Left renal pelvis (tissue), 4 donors: ENCODE measurements around the gene ADAM8. TPM values are rescaled to one million over a fixed set of nuclear protein-coding genes. Genes with fewer than 3 reads are reported as not detected.

Source experiments
- DNase-seq, 4 donors: peaks; one replicate each; pipeline ENCODE4 v3.0.0-alpha.2; 2013; ENCODE audit warnings: low read depth in 4 of 4, low spot score in 3 of 4
- polyA plus RNA-seq, 4 donors: library from polyadenylated mRNA; unstranded; fragments of 120-200 nt; gene quantifications; one replicate each; pipeline ENCODE4 v1.2.1, GENCODE V29; 2013; ENCODE audit not compliant: insufficient read length in 4 of 4

Gene ADAM8
- polyA plus RNA-seq, 4 donors: 0.99 to 5.0 (median 2.1) TPM

DNA sequence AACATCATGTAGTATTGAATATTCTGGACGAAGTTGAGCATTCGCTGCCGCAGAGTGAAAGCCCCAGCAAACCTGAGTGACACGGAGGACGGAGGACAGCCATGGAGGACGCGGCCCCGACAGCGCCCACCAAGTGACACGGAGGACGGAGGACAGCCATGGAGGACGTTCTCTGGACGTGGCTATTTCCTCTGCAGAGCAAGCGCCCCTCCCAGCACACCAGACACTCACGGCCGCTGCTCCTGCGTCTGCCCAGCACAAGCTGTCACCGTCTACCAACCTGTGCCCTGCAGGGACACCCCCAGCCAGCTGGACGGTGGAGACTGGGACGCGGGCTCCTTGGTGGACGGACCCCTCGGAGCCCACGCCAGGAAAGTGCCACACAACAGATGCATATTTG is 7.3 kb upstream of the ADAM8 start:
- DNase-seq: no peak

DNA sequence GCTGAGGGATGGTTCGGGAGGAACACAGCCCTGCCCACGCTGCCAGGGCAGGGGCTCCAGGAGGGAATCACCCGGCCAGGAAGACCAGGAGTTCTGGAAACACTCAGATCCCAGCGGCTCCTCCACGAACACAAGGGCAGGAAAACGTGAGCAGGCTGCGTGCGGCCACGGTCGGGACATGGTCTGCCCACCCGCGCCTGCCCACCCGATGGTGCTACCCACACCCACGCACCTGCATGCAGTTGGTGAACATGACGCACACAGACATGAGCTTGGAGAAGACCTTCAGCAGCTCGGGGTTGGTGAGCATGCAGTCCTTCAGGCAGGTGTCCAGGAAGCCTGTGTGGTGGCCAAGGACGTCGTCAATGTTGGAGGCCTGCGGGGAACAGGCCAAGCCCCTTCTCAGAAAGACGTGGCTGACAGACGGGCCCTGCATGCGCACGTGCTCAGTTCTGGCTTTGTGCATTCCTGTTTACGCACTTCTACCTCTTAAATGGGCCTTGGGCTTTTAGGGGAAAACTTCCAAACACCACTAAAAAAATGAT is 6.2 kb upstream of the ADAM8 start:
- no peak for DNase-seq

DNA sequence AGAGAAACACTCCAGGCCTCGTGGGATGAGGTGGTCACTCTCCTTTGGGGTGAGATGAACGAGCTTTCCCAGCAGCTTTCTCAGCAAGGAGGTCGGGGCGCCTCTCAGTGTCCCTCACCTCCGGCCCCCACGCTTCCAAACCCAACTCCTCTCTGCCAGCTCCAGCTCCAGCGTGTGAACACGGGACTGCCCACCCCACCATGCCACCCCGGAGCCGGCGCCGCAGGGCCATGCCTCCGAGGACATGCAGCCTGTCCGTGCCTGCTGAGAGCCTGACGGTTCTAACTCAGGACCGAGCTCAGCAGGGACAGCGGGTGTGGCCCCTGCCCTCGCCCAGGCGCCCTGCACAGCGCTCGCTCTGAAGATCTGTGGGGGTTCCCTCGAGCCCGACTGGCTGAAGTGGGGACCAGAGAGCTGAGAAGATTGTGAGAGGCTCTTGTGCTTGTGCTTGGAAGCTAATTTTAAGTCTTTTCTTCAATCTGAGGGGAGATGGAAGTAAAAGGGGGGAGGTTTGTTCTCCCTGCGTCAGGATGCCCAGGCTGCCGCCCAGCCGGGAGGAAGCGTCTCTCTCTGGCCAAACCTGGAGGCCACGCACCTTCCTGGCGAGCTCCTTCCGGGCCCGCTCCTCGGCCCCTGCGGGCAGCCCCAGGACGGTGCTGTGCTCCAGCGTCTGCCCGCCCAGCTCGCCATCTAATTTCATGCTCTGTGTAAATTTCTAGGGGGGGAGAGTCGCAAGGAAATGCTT is 5.1 kb upstream of the ADAM8 start:
- no peak for DNase-seq

DNA sequence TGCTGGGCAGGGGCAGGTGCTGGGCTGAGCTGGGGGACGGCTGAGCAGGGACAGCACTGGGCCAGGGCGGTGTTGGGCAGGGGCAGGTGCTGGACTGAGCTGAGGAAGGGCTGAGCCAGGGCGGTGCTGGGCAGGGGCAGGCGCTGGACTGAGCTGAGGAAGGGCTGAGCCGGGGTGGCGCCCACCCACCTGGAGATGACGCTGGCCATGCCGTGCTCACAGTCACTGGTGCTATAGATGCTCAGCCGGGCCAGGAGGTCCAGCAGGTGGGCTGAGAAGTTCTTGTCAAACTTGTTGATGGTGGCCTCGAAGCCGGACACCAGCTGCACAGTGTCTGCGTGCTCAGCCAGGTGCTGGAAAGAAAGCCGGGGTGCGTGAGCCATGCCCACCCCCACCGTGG is 4.4 kb upstream of the ADAM8 start:
- no peak for DNase-seq

DNA sequence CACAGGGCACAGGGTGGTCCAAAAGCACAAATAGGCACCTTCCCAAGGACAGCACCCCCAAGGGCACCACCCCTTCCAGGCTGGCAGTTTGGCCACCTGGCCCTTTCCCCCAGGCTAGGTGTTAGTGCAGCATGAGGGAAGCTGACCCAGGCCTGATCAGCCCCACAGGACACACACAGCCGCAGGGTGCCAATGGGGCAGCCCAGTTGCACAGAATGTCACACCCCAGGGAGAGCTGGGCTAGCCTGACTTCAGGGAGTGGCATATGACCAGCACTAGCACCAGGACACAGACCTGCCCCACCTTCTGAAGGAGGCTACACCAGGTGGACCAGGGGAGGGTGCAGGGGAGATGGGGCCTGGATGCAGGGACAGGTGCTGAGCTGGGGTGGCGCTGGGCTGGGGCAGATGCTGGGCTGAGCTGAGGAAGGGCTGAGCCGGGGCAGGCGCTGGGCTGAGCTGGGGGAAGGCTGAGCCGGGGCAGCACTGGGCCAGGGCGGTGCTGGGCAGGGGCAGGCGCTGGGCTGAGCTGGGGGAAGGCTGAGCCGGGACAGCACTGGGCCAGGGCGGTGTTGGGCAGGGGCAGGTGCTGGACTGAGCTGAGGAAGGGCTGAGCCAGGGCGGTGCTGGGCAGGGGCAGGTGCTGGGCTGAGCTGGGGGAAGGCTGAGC is 3.9 kb upstream of the ADAM8 start:
- no peak for DNase-seq

DNA sequence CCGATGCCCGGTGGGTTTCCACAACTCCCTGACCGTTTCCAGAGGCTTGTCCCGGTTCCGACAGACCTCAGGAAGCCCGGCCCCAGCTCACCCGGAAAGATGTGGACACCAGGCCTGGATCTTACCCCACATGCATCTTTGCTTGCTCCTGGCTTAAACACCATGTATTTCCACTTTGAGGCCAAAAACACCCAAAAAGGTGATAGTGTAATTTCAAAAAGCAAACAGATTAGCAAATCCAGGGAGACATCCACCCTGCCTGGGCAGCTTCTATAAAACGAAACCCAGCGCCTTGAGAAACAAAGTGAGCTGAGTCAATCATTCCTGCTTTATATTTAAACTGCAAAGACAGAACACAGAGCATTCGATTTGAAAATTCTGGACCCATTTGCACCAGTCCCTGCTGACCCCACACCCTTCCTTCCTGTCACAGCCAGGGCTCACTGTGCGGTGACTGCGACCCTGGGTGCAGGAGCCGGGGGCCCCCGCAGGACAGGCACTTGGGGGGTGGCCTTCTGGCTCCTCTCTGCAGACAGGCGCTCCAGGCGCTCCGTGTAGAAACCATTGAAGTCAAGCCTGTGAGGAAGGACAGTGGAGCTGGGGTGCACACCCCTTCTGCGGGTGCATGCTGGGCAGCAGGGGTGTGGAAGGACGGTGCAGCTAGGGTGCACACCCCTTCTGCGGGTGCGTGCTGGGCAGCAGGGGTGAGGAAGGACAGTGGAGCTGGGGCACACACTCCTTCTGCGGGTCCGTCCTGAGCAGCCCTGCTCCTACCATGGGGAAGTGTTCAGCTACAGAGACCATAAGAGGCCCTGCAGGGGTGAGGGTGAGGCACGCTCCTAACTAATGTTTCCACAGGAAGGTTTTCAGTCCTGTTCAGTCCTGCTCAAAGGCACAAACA is 2.9 kb upstream of the ADAM8 start:
- no peak for DNase-seq

DNA sequence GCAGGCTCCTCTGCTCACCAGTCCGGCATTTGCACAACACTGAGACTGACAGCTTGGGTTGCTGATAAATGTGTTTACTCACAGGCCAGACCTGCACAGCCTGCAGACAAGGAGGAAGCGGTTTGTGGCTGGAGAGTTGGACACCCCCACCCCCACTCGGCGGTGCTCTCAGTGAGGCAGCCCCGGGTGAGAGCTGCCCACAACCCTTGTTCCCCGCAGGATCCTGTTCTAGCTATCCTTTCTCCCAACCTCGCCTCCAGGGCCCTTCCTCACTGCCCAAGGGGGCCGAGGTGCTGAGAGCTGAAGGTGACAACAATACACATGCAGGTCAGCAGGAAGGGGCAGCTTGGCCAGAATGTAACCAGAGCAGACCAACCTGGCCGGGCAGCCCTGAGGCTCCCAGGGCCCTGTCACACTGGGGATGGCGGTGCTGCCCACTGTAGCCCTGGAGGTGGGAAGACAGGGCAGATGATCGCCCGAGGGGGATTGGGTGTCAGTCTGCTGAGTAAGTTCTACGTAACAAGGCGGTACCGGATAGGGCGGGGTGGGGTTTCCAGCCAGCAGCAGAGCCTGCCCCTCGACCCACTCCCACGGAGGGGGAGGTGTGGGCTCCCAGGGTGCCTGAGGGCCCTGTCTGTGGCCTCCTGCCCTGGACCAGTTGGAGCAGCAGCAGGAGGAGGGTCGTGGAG is 2.1 kb upstream of the ADAM8 start:
- no peak for DNase-seq

DNA sequence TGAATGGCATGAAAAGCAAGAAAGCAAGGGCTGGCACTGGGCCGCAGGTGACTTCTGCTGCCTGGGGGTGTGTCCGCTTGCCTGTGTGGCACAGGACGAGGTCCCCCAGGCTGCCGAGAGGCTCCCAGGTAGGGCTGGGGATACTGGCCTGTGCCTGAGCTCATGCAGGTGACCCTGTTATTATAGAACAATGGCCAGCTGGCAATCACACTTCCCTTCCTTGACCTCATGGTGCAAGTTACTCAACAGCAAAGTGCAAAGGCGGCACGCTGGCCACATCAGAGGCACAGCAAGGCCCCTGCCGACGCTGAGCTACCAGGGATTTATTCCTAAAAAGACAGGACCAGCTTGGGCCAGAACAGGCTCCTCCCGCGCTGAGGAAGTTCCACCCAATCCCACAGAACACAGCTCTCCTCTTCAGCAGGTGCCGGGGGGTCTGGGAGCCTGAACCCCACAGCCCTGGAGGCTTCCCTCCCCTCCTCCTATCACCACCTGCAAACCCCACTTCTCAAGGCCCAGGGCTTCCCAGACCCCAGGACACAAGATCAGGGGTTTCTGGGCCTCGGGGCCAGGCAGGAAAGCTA is 1.4 kb upstream of the ADAM8 start:
- no peak for DNase-seq

DNA sequence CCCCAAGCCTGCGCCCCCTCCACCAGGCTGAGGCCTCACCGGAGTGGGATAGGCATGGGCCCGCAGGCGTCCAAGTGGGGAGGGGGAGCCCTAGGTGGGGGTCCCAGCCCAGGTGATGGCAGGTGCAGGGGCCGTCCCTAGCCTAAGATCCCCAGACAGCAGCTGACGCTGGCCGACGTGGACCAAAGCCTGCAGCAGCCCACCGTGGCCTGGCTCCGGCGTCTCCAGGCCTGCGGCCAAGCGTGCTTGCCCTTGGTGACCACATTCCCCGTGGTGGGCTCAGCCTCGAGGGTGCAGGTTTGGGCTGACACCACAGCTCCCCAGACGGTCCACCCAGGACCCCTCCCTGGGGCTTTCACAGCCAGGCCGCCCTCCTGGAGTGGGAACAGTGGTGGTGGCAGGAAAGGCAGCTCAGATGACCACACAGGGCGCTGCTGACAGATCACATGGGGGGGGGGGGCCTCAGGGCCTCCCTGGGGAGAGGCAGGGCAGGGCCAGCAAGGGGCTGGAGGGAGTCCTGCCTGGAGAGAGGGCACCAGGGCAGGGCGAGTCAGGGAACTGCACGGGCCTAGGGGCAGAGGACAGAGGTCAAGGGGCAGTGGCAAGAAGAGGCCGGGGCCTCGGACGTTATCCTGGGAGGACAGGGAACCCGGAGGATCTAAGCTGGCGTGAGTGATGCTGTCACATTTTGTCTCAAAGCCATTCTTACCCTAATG is 767 bp upstream of the ADAM8 start:
- no peak for DNase-seq

DNA sequence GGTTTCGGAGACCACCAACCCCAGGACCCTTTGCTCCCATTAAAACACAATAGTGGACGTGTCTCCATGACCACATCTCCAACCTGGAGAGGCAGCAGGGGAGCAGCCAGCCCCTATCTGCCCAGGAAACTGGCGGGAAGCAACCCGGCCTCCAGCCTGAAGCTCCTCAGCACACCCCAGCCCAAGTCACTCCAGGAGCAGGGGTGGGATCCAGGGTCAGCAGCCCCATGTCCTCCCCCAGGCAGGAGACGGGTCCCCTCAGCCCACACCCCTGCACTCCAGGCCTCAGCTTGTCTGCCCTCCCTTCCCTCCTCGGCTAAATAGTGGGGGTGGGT is 601 bp downstream of the ADAM8 start:
- no peak for DNase-seq

DNA sequence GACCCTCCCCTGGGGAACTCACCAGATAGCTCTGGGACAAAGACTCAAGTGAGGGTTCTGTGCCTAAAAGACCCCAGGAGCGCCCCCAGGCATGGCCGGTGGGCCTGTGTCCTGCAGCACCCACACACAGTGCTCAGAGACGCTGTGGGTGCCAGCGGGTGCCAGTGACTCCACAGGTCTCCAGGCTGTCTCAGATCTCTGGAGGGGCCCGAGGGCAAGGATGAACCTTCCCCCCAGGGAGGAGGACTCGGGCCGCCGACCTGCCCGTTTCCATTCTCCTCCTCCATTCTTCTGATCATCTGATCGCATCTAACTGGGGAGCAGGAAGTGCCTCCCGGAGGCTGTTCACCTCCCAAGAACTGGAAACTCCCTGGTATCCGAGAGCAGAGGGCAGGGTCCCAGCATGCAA is 980 bp downstream of the ADAM8 start:
- DNase-seq: no peak

DNA sequence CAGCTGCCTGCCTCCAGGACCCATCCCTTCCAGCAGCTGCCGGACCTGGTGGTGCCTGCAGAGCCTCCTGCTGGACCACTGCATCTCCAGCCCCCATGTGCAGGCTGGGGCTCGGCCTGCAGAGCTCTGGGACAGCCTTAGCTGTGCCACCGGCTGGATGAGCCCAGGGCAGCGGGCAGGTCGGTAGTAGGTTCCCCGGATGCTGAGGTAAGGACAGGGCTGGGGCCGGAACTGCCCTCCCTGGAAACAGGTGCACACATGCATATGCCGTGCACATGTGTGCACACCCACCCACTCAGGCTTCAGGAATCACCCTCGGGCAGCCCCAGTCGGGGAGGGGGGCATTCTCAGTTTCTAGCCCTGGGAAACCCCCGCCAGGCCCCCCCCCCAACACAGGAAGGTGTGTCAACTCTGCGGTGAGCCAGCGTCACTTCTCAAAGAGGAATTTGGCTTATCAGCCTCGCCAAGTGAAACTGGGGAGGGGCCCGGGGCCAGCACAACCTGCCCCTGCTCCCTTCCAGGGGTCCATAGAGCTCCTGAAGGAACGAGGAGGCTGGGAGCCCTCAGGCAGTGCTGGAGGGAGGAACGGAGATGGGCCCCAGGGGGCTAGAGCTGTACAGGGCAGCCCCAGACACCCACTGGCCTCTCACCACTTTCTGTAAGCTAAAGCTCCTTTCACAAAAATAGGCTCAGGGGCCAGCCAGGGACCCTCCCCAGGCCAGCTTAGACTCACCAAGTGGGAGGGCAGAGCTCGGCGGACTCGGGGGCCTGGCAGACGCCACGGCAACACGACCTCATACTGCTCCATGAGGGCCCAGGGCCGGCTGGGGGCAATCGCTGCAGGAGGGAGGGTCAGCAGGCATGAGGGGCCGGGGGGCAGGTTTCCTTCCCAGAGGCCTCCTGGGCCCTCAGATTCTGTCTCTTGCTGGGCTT is 1.7 kb downstream of the ADAM8 start:
- no peak for DNase-seq

DNA sequence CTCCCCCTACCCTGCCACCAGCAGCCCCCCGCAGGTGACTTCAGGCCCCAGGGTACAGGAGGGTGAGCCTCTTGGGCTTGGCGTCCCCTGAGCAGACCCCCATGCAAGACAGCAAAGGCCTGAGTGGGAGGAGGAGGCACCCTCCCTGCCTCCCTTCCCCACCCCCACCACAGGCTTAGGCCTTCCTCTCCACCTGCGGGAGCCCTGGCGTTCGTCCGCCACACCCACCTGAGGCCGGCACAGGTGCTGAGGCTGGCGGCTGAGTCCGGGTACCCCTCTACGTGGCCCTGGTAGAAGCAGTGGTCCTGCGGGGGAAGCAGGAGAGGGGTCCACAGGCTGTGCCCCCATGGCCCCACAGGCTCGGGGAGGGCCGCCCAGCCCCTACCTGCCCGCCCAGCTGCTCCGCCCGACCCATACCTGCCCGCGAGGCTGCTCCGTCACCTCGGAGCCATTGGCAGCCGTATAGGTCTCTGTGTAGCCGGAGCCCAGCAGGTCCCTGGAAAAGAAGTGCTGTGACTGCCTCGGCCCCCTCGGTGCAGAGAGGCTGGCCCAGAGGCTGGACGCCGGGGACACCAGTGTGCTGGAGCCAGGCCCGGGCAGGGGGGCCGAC is 3.0 kb downstream of the ADAM8 start:
- DNase-seq: no peak

DNA sequence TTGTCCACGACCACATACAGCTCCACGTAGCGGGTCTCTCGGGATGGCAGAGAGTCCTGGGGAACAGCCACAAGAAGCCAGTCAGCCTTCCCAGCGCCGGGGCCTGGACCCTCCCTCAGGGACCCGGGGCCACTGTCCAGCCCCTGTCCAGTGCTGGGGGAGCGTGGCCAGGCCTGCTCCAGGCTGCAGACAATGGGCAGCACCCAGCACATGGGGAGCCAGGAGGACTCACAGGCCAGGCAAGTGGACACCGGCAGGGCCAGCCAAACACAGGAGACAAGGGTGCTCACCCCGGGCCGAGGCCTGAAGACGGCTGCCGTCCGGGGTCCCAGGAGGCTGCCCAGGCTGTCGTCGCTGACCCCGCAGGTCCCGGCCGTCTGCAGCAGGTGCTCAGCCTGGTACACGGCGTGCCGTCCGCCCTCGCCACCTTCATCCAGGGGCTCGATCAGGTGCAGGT is 3.7 kb downstream of the ADAM8 start:
- DNase-seq: no peak

DNA sequence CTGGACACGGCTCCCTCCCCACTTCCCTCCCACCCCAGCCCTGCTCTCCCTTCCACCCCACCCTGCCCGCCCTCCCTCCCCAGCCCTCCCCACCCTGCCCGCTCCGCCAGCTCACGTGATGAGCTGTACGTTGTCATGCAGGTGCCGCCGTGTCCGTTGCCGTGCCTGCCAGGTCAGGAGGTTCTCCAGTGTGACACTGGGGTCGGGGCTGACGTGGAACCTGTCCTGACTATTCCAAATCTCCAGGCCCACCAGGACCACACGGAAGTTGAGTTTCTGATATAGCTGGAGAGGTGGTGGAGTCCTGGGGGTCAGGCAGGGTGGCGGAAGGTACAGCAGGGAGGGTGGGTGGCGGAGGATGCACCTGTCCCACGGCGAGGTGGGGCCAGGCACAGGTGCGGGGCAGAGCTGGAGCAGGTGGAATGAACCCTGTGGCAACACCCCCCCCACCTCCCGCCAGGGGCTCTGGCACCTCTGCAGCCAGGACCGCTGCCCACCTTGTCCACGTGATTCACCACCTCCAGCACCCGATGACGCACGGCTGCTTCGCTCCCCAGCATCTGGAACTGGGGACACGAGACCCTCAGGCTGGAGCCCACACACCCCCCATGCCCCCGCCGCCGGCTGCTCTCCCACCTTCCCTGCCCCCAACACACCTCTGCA is 4.2 kb downstream of the ADAM8 start:
- no peak for DNase-seq

DNA sequence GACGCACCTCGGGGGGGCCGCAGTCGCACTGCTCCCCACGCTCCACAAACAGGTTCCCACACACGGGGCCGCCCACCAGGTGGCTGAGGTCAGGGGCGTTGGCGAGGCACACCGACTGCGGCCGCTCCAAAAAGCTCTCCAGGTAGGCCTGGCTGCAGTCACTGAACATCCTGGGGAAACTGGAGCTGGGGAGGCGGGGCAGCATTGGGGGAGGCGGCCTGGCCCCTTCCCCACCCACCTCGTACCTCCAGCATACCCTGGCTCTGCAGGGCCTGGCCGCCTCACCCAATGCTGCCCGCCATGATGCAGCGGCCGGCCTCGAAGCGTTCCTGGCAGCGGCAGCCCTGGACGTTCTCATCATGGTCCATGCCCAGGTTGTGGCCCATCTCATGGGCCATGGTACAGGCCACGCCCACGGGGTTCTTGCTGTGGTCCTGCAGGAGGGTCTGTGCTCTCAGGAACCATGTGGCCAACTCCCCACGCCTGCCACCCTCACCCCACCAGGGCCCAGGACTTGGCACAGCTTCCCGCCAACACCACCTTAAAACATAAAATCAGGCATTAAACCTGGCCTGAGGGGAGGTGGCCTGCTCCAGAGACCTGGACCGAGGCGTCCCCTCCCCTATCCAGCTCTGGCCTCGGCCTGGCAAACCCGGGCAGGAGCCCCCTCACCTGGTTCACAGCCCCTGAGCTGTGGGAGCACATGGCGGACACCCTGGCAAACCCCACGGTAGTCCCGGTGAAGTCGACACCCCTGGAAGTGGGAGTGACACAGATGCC is 5.0 kb downstream of the ADAM8 start:
- no peak for DNase-seq

DNA sequence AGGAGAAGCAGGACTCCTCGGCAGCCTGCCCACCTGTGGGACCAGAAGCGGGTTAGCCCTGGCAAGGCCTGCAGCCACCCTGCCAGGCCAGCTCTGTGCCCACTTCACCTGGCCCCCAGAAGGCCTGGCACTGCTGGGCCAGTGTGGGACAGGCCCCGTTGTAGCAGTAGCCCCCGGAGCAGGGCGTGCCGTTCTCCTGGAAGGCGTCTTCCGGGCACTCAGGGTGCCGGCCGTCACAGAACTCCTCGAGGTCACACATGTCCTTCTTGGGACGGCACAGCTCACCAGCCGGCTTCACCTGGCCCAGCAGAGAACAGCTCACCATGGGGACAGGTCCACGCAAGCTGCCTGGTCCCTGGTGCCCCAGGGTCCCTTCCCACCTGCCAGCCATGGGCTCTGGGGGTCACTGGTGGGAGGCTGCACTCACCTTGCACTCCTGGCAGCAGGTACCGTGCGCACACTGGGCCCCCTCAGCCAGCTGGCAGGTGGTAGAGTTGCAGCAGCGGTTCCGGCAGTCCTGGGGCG is 5.8 kb downstream of the ADAM8 start:
- DNase-seq: no peak
